Transverse colon (tissue), 4 donors: ENCODE data around the gene ANAPC2. TPM values are rescaled to one million over a fixed set of nuclear protein-coding genes. Genes with fewer than 3 reads are reported as not detected.

Source experiments
- DNase-seq: peaks from one replicate; pipeline ENCODE4 v3.0.0-alpha.2; 2019
- H3K27ac ChIP-seq, 4 donors: fragments of 200-600 bp; sonication (generic); 2 replicates each; pipeline ENCODE4 v1.5.1; 2016 to 2018; ENCODE audit warnings: inconsistent platforms in 4 of 4
- H3K27me3 ChIP-seq: fragments of 200-600 bp; sonication (generic); 2 replicates; pipeline ENCODE4 v1.5.1; 2017; ENCODE audit warnings: inconsistent platforms
- H3K36me3 ChIP-seq, 4 donors: fragments of 200-600 bp; sonication (generic); 2 replicates each; pipeline ENCODE4 v1.5.1; 2017 to 2019; ENCODE audit warnings: inconsistent platforms in 4 of 4
- H3K4me1 ChIP-seq, 4 donors: fragments of 200-600 bp; sonication (generic); 2 replicates each; pipeline ENCODE4 v1.5.1; 2017 to 2020; ENCODE audit warnings: inconsistent platforms in 4 of 4
- H3K4me3 ChIP-seq, 4 donors: fragments of 200-600 bp; sonication (generic); 1 replicate in 1 of 4; 2 replicates in 3 of 4; pipeline versions ENCODE4 v1.5.1 to v1.6.1; 2017 to 2019; ENCODE audit warnings: inconsistent platforms in 4 of 4
- H3K9me3 ChIP-seq, 2 donors: fragments of 200-600 bp; sonication (generic); 2 replicates each; pipeline ENCODE4 v1.5.1; 2017 to 2019; ENCODE audit warnings: inconsistent platforms in 2 of 2
- EP300 ChIP-seq: sonication (generic); formaldehyde crosslinking; IDR thresholded peaks from one replicate; pipeline ENCODE4 v1.6.1; 2017; ENCODE audit warnings: antibody characterized with exemption, low read depth
- POLR2A ChIP-seq: fragments of 450-650 bp; IDR thresholded peaks from one replicate; pipeline ENCODE4 v1.6.1; 2016; ENCODE audit warnings: antibody characterized with exemption, mild to moderate bottlenecking, moderate library complexity
- POLR2AphosphoS5 ChIP-seq, 3 donors: sonication (generic); formaldehyde crosslinking; IDR thresholded peaks; one replicate each; pipeline ENCODE4 v1.6.1; 2016; ENCODE audit warnings: antibody characterized with exemption in 3 of 3
- WGBS, 2 donors: methylation state at CpG; one replicate each; pipeline ENCODE4 v1.1.5; 2018; ENCODE audit warnings: low coverage in 1 of 2; 5-methylcytosine and 5-hydroxymethylcytosine counted together
- in situ Hi-C, 4 donors: fragments of 200-750 bp; cut with MboI; loops; one replicate each; pipeline versions ENCODE4 v1.15.0 to v1.15.1; 2017; ENCODE audit warnings: low sequenced_read_pairs in 3 of 4, low pct_ligation_motif_present in 1 of 4, low pct_unique_long_range_greater_than_20kb in 1 of 4
- intact Hi-C: fragments of 100-400 bp; cut with DNase I; formaldehyde crosslinking; loops from one replicate; pipeline ENCODE4 v1.15.1; 2023; ENCODE audit warnings: low total_unique reads
- total RNA-seq, 4 donors: library from RNA; depleted of rRNA; stranded (reverse); fragments of >200 nt; gene quantifications; one replicate each; pipeline ENCODE4 v1.1.0, GENCODE V29; 2016
- TF ChIP-seq, protein P1 (sequence below), 5 experiments: fragments of 200-600 bp in 3 of 5; fragments of 450-650 bp in 2 of 5; sonication (generic) in 3 of 5; IDR thresholded peaks; 1 replicate in 2 of 5; 2 replicates in 3 of 5; pipeline ENCODE4 v1.5.1; 2016 to 2017; ENCODE audit warnings: antibody characterized with exemption in 5 of 5, inconsistent platforms in 3 of 5, mild to moderate bottlenecking in 2 of 5, moderate library complexity in 1 of 5

ANAPC2 gene
- total RNA-seq, 4 donors from 2014 or later = 37.0 to 176 (median 70.3) TPM

DNA sequence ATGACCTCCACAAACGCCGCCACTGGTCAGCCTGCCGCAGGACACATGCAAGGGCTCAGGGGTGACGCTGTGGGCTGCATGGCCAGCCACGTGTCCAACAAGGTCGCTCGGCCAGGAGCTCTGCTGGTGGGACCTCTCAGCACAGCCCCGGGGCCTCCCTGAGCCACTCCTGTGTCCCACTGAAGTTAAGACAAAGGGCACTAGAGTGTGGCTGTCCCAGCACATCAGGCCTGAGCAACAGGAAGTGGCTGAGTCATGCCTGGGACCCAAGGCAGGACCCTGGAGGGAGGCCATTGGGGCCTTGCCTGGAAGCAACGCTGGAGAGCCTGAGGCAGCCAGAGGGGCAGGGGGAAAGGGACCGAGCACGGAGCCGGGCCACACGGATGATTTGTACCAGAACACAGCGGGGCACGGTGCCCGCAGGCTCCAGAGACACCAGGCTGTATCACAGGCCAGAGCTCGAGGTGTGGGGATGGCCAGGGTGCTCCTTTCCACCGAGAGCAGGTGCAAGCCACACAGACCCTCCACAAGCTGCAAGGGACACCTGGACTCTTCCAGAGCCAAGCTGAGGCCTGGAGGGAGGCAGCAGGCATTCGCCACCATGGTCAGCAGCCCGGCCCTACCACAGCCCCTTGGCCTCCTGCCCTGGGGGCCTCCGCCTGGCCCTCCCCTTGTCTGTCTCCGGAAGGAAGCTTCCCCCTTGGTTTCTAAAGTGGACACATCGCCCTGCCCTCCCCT is 10.0 kb downstream of the ANAPC2 start:
- intact Hi-C loops (no loop called here), in situ Hi-C loops (no loop called here)
- peaks cover 0 to 8% (median 4%) of the 10 kb centered on the region in 4 donors for H3K4me1 ChIP-seq
- no peaks in the 10 kb centered on the region for H3K9me3 ChIP-seq
- TF ChIP-seq, protein P1, sequence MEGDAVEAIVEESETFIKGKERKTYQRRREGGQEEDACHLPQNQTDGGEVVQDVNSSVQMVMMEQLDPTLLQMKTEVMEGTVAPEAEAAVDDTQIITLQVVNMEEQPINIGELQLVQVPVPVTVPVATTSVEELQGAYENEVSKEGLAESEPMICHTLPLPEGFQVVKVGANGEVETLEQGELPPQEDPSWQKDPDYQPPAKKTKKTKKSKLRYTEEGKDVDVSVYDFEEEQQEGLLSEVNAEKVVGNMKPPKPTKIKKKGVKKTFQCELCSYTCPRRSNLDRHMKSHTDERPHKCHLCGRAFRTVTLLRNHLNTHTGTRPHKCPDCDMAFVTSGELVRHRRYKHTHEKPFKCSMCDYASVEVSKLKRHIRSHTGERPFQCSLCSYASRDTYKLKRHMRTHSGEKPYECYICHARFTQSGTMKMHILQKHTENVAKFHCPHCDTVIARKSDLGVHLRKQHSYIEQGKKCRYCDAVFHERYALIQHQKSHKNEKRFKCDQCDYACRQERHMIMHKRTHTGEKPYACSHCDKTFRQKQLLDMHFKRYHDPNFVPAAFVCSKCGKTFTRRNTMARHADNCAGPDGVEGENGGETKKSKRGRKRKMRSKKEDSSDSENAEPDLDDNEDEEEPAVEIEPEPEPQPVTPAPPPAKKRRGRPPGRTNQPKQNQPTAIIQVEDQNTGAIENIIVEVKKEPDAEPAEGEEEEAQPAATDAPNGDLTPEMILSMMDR (IDR thresholded peaks at IDR 0.05) = no peak
- TF ChIP-seq EP300 = no peak
- TF ChIP-seq POLR2AphosphoS5 (IDR thresholded peaks at IDR 0.05) = no peak
- no peak for TF ChIP-seq POLR2A
- H3K27ac ChIP-seq = no peak overlapping the region
- H3K27me3 ChIP-seq = peaks cover 15% of the 10 kb centered on the region
- H3K4me3 ChIP-seq = no peak overlapping the region
- no peak for DNase-seq
- peaks cover 0 to 32% (median 14%) of the 10 kb centered on the region in 4 donors for H3K36me3 ChIP-seq
- WGBS, 2 donors = 95% methylated on average over 21 of the region's 23 CpGs; no CpG with 5 or more reads in 1 of the 2 donors

- peak; percentile 51 for DNase-seq
- peaks cover 34% of the 10 kb centered on the region for H3K27me3 ChIP-seq
- no peak for TF ChIP-seq EP300
- TF ChIP-seq, protein P1 (IDR thresholded peaks at IDR 0.05) = peak; percentile 40 to 78 (median 55)
- peaks cover 0 to 14% (median 8%) of the 10 kb centered on the region in 4 donors for H3K36me3 ChIP-seq
- no peaks in the 10 kb centered on the region for H3K9me3 ChIP-seq
- 38 to 41% methylated on average over 11 to 17 of the region's 17 CpGs for WGBS, 2 donors
- intact Hi-C loops = no loop called here
- H3K4me3 ChIP-seq = no peak overlapping the region
- H3K27ac ChIP-seq = peak overlapping the region in 1 of 4 donors; percentile 27
- H3K4me1 ChIP-seq = peaks cover 0 to 8% (median 6%) of the 10 kb centered on the region in 4 donors
- in situ Hi-C loops = no loop called here
Observed at GRCh38 chr9:137176302-137177182, 11.8 kb downstream of the ANAPC2 start.

GRCh38 chr9:137175345-137175961 is 12.9 kb downstream of the ANAPC2 start:
- in situ Hi-C loops = no loop called here
- peaks cover 0 to 9% (median 6%) of the 10 kb centered on the region in 4 donors for H3K36me3 ChIP-seq
- WGBS, 2 donors = 55% methylated on average over 28 of the region's 33 CpGs; no CpG with 5 or more reads in 1 of the 2 donors
- peaks cover 0 to 12% (median 6%) of the 10 kb centered on the region in 4 donors for H3K4me1 ChIP-seq
- no peak overlapping the region for H3K4me3 ChIP-seq
- H3K27me3 ChIP-seq = peaks cover 44% of the 10 kb centered on the region
- H3K27ac ChIP-seq = no peak overlapping the region
- TF ChIP-seq POLR2A = no peak
- no peak for TF ChIP-seq POLR2AphosphoS5 (IDR thresholded peaks at IDR 0.05)
- TF ChIP-seq, protein P1 (IDR thresholded peaks at IDR 0.05) = no peak
- no peak for TF ChIP-seq EP300
- DNase-seq = no peak
- intact Hi-C loops = no loop called here
- H3K9me3 ChIP-seq = no peaks in the 10 kb centered on the region
